ENCODE data around the gene BMP7. TPM values are rescaled to one million over a fixed set of nuclear protein-coding genes. Genes with fewer than 3 reads are reported as not detected.
"Not testable (repeated sequence)": the region's sequence is repeated elsewhere in the genome, so short reads cannot be mapped to it uniquely, and the experiment has no call there.

Gene BMP7
- total RNA-seq, 2 donors from 2014 or later: 0.34 to 0.78 TPM

DNA sequence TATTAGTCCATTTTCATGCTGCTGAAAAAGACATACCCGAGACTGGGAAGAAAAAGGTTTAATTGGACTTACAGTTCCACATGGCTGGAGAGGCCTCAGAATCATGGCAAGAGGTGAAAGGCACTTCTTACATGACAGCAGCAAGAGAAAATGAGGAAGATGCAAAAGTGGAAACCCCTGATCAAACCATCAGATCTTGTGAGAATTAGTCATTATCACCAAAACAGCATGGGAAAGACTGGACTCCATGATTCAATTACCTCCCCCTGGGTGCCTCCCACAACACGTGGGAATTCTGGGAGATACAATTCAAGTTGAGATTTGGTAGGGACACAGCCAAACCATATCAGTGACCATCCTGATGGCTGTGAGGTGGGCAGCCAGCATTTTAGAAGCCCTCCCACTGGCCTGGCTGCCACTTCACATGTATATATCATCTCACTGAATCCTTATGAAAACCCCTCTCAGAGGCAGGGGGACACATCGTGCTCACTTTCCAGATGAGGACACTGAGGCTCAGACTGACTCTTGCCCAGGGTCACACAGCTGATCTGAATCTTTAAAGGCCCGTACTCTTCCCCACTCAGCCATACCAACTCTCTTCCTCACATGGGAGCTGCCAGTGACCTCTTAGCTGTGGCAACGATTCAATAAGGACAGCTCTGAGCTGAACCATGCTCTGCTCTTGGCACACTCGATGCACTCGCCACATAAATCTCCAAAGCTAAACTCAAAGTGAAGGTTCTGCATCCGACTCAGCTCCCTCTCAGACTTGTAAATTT, 25.7 kb downstream of the BMP7 start:
- intact Hi-C loops (cut with DNase I, micrococcal nuclease): no loop called here
- DNase-seq: no peak
- ATAC-seq: no peak

DNA sequence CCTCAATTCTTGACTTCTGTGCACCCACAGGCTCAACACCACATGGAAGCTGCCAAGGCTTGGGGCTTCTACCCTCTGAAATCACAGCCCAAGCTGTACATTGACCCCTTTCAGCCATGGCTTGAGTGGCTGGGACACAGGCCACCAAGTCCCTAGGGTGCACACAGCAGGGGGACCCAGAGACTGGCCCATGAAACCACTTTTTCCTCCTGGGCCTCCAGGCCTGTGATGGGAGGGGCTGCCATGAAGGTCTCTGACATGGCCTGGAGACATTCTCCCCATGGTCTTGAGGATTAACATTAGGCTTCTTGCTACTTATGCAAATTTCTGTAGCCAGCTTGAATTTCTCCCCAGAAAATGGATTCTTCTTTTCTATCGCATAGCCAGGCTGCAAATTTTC, 26.7 kb downstream of the BMP7 start:
- ATAC-seq; DNase-seq; intact Hi-C loops (cut with DNase I, micrococcal nuclease): not testable (repeated sequence)

DNA sequence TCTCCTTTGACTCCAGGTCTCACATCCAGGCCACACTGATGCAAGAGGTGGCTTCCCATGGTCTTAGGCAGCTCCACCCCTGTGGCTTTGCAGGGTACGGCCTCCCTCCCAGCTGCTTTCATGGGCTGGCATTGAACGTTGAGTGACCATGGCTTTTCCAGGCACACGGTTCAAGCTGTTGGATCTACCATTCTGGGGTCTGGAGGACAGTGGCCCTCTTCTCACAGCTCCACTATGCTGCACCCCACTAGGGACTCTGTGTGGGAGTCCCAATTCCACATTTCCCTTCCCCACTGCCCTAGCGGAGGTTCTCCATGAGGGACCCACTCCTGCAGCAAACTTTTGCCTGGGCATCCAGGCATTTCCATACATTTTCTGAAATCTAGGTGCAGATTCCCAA, 27.1 kb downstream of the BMP7 start:
- ATAC-seq; DNase-seq; intact Hi-C loops (cut with DNase I, micrococcal nuclease): not testable (repeated sequence)

DNA sequence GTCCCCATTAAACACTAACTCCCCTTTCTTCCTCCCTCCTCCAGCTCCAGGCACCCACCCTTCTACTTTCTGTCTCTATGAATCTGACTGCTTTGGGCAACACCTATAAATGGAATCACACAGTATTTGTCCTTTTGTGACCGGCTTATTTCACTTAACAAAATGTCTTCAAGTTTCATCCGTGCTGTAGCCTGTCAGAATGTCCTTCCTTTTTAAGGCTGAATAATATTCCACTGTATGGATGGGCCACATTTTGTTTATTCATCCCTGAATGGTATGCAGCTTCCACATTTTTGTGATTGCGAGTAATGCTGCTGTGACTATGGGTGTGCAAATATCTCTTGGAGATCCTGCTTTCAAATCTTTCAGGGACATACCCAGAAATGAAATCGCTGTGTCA, 28.4 kb downstream of the BMP7 start:
- intact Hi-C loops (cut with DNase I, micrococcal nuclease): no loop called here
- ATAC-seq: no peak
- no peak for DNase-seq

DNA sequence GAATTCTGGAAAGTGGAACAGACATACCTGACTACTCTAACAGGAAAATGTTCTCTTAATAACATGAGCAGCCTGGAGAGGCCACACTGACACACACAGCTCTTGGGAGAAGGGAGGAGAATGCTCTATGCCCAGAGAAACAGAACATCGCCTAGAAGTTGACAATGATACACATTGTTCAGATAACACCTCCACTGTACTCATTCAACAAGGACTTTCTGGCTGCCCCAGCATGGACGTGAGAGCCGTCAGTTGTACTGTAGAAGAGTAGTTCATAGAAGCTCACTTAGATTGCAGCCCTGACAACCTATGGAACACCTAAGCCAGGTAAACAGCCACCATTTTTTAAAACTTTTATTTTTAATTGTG, 28.9 kb downstream of the BMP7 start:
- ATAC-seq: no peak
- DNase-seq: no peak
- intact Hi-C loops (cut with DNase I, micrococcal nuclease): no loop called here

DNA sequence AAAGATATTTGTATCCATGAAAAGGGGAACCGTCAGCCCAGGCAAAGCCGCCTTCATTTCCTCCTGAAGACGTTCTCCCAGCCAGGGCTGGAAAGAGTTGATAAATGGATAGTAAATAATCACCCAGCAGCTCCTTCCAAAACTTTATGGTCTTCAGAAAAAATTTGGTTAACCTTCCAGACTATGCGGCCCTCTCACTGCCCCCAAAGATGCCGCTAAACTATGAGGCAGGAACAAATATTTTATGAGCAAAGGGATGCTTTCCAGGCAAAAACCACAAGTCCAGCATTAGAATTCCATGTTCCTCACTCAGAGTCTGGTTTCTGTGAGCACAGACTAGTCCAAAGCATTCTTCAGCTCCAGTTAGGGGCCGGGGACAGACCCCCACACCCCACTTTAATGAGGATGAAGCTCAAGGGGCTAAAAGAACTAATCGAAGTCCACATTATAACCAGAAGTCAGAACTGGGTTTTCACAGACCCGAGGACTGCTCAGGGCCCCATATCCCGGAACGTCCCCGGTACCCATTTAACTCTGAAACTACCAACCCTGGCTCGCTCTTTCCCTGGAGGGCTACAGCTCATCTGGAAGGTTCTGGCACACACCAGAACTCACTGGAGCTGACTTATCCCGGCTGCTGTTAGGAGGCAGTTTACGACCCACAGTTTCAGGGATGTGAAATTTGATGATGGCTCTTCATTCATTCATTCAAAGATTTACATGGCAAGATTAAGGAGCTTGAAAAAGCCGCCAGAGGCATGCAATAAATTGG, 29.4 kb downstream of the BMP7 start:
- ATAC-seq (no peak), DNase-seq (no peak)
- intact Hi-C loops (cut with DNase I, micrococcal nuclease): no loop called here

DNA sequence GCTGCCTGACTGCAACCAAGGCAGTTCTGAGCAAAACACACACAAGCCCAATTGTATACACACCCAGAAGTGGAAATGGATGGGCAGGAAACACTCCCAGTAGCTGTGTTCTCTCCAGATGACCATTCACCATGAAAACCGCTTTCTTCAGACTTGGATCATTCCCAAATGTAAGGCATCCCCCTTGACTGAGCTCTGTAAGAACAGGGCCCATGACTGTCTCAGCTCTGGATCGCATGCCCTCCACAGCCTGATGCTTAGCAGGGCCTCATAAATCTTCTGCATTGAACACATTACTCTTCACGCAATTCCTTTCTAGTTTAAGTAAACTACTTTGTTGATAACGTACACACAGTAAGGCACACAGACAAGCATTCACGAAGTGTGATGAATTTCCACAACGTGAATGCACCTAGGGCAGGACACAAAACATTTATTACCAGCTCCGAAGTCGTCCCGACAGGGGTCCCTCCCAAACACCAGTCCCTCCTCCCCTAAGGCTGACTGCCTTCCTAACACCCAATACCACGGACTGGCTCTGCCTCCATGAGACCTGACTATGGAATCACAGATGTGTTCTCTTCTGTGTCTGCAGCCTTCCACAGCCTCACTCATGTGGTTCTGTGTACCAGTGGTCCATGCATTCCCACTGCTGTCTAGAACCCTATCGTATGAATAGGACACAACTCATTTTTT, 31.7 kb downstream of the BMP7 start:
- DNase-seq: no peak
- intact Hi-C loops (cut with DNase I, micrococcal nuclease): no loop called here
- no peak for ATAC-seq

DNA sequence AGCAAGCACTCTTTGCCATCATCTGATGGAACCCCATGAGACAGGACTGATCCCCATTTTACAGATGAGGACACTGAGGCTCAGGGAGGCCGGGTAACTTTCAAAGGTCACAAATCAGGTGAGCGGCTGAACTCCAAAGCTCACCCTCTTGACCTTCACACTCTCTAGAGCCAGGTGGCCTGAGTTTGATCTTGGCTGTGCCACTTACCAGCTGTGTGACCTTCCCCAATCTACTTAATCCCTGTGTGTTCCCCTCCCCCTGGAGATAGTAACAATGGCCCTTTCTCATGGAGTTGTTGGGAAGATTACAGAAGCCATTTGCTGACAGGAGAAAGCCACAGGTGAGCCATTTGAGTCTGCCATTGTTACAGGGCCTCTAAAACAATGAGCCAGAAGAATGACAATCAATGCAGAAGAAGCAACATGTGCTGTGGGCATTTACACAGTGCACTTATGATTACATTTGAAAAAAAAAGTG, 34.5 kb downstream of the BMP7 start:
- DNase-seq (no peak), ATAC-seq (no peak)
- intact Hi-C loops (cut with DNase I, micrococcal nuclease): no loop called here

DNA sequence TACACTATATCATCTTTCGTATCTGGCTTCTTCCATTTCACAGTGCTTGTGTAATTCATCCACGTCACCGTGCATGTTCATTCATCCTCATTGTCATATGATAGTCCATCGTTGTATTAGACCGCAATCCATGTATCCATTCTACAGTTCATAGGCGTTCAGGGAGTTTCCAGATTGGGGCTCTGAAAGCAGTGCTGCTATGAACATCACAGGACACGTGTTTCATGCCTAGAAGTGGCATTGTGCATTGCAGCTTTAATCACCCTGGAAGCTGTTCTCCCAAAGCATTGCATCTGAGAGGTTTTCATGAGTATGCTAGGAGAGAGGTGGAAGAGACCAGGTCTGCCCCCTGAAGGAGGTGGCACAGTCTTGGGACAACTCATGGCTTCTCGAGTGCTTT, 35.3 kb downstream of the BMP7 start:
- no peak for DNase-seq
- intact Hi-C loops (cut with DNase I, micrococcal nuclease): no loop called here
- no peak for ATAC-seq

DNA sequence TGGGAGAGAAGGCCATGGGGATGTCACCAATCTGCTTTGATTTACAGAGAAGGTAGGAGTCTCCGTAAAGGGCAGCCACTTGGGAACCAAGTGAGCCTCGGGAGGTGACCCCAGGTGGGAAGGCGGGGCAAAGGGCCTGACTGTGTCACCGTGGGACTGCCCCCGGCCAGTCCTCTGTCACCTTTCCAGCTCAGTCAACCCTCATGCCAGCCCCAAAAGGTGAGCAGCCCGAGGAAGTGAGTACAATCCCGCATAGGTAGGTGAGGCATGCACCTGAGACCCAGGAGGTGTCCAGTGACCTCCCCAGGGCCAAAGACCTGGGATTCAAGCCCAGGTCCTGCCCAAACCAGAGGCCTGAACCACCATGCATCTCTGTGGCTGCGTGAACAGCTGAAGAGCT, 36.2 kb downstream of the BMP7 start:
- ATAC-seq (no peak), DNase-seq (no peak)
- intact Hi-C loops (cut with DNase I, micrococcal nuclease): no loop called here

DNA sequence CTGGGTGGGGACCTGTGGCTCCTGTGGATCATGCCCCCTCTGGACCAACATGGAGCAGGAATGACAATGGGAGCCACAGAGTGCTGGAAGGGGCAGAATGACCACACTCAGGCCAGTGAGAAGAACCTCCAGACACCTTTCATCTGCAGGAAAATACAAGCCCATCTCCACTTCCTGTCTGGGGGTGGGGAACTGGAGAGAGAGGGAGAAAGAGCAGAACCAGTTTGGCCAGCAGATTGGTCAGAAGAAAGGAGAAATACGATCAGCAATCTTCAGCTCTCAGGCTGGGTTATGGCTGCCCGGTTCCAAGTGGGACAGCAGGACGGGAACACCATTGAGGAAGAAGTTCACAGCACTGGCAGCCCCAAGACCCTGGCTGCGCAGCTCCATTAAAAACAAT, 37.0 kb downstream of the BMP7 start:
- ATAC-seq (no peak), DNase-seq (no peak)
- intact Hi-C loops (cut with DNase I, micrococcal nuclease): no loop called here

DNA sequence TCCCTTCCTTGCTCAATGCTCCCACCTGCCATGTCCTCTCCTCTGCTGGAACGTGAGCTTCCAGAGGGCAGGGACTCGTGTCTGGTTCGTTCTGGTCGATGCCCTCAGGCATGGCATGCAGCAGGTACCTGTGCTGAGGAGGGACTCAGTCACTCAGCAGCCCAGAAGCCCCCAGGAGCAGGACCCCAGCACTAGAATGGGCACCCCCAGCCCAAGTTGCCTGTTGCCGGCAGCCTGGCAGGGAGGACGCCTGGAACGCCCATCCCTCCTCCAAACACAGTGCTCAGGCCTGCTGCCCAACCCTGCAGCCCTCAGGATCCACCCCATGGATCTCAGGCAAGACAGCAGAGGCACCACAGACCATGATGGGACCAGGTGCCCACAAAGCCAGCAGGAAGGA, 40.6 kb downstream of the BMP7 start:
- intact Hi-C loops (cut with DNase I, micrococcal nuclease): no loop called here
- ATAC-seq (no peak), DNase-seq (no peak)

DNA sequence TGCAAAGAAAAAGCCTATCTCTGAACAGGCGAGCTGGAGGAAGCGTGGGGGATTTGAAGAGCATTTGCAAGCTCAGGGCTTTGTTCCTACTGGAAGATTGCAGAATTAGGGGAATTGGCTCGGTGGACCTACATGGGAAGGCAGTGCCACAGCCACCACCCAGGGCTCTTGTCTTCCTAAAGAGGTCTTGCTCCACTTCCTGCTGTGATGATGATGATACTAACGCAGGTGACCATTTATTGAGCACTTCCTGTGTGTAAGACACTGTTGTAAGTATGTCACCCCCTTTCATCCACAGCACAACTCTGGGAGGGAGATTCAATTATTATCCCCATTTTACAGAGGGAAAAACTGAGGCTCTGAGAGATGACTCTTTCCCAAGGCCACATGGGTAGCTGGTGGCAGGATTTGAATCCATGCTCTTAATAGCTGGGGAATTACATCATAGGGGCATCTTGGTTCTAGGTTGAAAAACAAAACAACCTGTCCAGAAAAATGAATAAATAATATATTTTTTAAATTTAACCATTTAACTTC, 41.2 kb downstream of the BMP7 start:
- no peak for DNase-seq
- ATAC-seq: no peak
- intact Hi-C loops (cut with DNase I, micrococcal nuclease): no loop called here

DNA sequence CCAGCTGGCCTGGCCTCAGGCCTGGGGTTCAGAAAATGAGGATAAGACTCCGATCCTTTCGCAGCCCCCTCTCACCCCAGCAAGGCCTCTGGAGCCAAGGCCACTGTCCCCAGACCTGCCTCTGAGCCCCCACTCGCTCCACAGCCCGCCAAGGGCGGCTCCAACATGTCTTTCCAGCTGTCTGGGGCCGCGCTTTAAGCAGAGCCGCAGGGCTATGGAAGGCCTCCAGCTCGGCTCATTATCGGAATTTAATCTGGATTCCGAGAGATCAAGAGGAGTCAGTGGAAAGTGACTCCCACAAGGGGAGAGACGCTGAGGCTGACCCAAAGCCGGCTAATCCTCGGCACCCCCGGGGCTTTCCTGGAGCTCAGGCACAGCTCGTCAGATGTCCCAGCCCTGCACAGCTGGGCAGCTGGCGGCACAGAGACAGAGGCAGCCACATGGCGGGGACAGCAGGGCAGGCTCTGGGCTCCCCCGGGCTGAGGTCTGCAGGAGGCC, 41.8 kb downstream of the BMP7 start:
- DNase-seq (peak in 1 of 2 donors; percentile 18), ATAC-seq (no peak)
- intact Hi-C loops (cut with DNase I, micrococcal nuclease): no loop called here

DNA sequence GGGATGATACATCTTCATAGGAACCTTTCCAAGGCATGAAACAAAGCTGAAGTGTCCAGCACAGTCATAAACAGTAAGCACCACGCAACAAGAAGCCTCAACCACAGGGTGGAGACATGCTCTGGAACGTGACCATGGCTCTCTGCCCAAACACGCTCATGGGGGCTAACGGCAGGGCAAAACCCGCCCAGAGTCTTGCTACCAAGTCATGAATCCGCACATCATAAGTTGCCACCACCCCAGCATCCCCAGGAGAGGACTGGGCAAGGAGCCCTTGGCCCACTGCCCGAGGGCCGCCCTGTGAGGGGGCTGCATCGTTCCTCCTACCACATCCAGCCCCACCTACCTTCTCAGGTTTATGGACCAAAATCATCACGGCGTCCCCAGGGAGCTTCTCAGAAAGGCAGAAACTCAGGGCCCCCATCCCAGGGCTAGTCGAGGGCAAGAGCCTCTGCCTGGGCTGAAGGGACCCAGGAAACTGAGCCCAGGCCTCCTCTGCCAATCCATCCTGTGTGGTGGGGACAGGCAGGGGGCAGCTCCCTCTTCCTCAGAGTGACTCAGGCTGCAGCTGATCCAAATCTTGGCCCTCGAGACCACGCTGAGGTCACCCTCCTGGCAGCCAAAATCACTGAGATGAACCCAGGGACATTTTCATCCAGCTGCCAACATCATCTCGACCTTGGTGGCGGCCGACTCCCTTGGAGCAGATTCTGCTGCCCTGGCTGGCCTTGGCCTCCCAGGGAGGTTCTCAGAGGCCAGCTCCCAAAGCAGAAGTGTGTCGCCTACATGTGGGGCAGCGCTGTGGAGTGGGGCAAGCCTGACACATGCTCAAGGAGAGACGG, 42.6 kb downstream of the BMP7 start:
- intact Hi-C loops (cut with DNase I, micrococcal nuclease): no loop called here
- no peak for ATAC-seq

DNA sequence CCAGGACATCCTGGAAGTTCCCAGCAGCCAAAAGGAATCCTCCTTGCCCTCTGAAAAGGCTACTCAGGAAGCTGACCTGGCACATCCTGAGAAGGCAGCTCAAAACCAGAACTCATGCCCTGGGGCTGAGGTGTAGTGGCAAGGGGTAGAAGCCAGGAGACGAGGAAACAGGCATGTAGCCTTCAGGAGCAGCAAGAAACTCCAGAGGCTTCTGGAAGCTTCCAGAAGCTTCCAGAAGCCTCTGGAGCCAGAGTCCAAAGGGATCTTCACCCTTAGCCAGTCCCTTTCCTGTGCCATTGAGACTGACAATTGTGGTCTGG, 43.9 kb downstream of the BMP7 start:
- DNase-seq (no peak), ATAC-seq (no peak)
- intact Hi-C loops (cut with DNase I, micrococcal nuclease): no loop called here

More for the DNA sequence above, 42.6 kb downstream of the BMP7 start:
- peak in 1 of 2 donors; percentile 15 for DNase-seq

DNA sequence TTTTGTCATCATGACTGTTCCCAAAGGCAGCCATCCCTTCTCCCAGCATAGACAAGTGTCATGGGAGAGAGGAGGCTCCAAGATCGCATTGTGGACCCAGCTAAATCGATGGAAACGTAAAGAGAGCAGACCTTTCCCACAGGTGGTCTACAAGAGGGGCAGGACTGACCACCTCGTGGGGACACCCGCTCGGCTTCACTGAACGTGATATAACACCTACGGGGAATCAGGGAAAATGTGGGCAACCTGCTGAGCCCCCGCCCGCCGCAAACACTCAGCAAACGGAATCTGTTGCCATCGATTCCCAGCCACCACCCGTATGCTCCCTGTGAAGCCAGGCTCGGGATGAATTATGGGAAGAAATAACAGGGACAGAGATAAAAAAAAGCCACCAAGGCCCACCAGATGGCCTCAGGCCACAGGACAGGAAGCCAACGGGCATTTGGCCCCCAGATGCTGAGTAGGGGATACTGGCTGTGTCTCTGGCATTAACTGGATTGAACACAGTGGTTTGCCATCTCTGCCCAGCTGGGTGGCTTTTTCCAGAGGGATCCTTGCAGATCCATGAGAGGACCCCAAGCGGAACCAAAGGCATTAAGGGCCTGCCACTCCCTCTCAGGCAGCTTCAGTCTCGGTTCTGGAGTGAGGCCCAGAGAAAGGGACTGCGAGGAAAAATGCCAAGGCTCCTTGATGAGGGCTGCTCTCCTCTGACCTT, 44.4 kb downstream of the BMP7 start:
- no peak for ATAC-seq
- intact Hi-C loops (cut with DNase I, micrococcal nuclease): no loop called here

More for the DNA sequence above, 44.4 kb downstream of the BMP7 start:
- no peak for DNase-seq
